DMS 273 treated with DMSO at 0.1 percent for 48 hours (cell line): Measurements from ENCODE around the gene UBE2E3.
A peak's percentile ranks its signal among the peaks of the same experiment; 100 is the strongest.
"Not testable (repeated sequence)": the region's sequence is repeated elsewhere in the genome, so short reads cannot be mapped to it uniquely, and the experiment has no call there.

Experiments used
- DNase-seq: peaks from one replicate; lab custom pipeline; 2025; lab: John Stamatoyannopoulos, UW

Gene UBE2E3

DNA sequence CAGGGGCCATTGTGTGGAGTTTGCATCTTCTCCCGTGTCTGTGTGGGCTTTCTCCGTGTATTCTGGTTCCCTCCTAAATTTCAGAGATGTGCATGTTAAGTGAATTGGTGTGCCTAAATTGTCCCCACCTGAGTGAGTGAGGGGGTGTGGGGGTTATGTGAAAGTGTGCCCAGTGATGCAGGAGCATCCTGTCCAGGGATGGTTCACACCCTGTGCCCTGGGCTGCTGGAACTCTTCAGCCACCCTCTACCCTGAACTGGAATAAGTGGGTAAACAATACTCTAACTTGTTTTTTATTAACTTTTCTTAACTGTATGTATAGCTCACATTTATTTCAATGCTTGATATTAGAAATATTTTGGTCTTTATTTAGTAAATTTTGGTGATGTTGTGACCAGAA, 56.0 kb downstream of the UBE2E3 start:
- no peak for DNase-seq

DNA sequence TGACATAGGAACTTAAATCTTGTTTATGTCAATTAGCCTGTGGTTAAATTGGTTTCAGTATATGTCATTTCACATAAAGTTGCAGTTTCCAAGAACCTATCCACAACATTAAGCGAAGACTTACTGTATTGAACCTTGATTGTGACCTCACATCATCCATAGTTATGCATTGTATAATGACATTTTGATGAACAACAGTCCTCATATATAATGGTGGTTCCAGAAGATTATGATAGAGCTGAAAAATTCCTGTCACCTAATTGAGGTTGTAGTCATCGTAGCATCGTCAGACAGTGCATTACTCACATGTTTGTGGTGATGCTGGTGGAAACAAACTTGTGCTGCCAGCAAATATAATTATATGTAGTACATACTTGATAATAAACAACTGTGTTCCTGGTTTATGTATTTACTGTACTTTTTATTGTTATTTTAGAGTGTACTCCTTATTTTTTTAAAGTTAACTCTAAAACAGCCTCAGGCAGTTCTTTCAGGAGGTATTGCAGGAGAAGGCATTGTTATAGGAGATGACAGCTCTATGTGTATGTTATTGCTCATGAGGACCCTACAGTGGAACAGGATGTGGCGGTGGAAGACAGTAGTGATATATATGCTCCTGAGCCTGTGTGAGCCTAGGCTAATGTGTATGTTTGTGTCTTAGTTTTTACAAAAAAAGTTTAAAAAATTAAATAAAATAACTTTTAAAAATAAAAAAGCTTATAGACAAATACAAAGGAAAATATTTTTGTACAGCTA, 56.6 kb downstream of the UBE2E3 start:
- DNase-seq, result no peak

DNA sequence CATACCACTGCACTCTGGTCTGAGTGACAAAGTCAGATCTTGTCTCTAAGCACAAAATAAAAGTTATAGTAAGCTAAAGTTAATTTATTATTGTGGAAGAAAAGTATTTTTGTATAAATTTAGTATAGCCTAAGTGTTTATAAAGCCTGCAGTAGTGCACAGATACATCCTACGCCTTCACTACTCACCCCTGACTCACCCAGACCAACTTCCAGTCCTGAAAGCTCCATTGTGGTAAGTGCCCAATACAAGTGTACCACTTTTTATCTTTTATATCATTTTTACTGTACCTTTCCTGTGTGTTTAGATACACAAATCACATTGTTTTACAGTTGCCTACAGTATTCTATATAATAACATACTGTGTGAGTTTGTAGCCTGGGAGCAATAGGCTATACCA, 57.5 kb downstream of the UBE2E3 start:
- DNase-seq, result no peak

DNA sequence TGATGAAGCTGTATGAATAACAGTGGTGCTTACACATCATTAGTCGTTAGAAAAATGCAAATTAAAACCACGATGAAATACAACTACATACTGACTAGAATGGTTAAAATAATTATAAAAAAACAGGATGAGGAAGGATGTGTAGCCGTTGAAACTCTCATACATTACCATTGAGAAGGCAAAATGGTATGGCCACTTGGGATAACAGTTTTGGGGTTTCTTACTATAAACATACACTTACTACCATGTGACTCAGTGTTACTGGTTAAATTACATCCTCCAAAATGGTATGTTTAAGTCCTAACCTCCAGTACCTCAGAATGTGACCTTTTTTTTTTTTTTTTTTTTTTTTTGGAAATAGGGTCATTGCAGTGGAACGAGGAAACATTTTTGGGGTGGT, 58.4 kb downstream of the UBE2E3 start:
- DNase-seq, result no peak

DNA sequence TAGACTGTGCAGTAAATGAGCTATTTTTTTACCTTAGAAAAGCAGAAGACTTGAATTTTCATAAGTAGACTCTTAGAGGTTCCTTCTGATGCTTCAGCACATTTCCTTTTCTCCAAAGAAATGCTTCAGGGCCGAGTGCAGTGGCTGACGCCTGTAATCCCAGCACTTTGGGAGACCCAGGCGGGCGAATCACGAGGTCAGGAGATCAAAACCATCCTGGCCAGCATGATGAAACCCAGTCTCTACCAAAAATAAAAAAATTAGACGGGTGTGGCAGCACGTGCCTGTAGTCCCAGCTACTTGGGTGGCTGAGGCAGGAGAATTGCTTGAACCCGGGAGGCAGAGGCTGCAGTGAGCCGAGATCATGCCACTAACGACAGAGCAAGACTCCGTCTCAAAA, 60.4 kb downstream of the UBE2E3 start:
- not testable (repeated sequence) for DNase-seq

DNA sequence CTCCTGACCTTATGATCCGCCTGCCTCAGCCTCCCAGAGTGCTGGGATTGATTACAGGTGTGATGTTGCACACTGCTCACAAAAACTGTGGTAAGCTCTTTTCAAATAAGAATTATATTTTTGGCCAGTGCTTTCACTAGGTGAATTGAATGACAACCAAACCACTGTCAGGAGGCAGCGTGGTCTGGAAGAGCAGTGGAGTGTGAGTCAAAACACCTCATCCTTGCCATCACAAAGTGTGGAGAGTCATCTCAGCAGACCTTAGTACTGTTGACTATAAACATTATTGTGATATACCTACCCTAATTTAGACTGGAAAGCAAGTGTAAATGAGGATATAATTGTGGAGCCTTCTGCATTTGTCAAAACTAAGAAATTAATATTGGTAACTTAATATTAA, 61.3 kb downstream of the UBE2E3 start:
- DNase-seq, result no peak

DNA sequence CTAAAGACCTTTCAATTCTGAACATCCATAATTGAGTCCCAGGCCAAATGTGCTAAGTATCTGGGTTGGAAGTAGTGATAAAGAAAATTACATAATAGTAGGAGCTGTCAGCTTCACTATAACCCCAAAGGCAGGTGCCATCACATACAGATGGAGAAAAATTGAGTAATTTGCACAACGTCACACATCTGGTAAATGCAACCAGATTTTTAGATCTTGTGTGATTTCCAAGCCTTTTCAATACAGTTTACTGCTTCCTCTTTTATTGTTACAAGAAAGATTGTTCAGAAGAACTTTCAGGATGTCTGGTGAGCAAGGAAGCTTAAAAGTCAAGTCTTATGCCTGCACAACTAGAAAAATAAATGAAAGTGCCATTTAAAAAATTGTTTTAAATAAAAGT, 62.3 kb downstream of the UBE2E3 start:
- no peak for DNase-seq

DNA sequence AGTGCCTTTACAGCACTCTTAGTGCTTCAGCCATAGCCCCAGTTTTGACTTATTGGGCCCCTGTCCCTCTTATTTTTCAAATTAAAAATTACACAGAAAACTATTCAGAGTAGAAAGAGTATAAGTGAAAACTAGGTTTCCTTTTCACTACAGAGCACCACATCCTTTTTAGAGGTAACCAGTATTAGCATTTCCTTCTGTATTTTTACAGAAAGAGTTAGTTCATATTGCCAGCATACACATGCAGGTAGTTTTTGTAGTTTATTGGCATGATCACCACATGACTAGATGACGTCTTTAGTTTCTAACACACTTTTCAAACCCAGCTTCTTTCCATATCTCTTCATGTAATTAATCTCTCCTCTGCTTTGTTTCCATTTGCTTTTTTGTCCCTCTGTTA, 66.4 kb downstream of the UBE2E3 start:
- DNase-seq, result no peak

DNA sequence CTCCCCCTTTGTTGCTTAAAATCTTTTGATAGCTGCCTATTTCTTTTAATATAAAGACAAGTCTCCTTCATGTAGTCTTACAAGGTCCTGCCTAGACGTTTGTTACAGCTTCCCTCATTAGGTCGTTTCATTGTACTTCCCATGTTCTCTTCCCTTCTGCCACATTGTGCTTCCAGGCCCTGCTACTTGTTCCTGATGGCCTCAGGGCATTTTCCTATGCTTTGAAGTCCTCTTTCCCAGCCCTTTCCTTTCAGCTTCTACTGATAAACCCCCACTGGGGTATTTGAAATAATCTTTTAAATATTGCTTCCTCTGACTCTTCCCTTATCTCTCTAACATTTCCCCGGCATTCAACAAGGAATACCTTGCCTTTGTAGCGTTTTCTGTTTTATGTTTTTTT, 67.4 kb downstream of the UBE2E3 start:
- no peak for DNase-seq

DNA sequence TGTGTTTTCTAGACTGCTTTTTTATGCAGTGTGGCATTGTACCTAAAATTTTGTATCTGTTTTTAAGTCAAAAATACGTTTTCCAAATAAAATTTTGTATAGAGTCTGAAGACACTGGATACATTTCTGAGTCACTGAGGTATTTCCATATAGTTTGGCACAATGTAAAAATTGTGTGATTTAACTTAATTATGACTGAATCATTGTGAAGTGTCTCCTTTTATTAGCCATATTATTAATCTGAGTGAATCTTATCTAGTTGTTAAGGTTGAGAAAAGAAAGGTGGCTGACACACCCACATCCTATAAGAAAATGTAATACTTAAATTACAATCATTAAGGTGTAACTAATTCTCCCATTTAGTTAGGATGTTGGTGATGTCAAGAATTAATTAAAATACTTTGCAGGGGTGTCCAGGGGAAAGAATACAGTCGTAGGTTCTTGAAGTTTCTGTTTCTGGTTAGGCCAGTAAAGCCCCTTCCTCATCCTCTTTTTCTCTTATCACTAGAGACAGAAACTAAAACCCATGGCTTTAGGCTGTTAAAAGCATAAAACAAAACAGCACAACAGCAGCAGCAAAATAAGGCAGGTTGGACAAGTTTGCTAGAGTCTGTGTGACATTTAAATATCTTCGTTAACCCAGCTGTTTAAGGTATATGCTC, 71.6 kb downstream of the UBE2E3 start:
- DNase-seq, result no peak

DNA sequence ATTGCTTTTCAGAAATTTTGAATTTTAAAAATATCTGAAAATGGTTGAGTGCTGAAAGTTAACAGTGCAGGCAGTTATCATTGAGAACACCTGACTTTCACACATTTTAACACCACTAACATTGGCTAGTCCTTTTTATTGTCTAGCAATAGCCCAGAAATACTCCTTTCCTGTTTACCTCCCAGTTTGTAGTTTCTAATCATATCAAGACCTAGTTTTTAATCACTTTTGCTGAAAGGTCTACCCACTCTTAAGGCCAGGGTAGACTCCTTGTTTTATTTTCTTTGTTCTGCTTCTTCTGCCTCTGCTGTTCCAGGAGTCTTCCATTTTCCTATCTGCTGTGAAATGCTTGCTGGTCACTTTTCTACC, 72.1 kb downstream of the UBE2E3 start:
- no peak for DNase-seq

DNA sequence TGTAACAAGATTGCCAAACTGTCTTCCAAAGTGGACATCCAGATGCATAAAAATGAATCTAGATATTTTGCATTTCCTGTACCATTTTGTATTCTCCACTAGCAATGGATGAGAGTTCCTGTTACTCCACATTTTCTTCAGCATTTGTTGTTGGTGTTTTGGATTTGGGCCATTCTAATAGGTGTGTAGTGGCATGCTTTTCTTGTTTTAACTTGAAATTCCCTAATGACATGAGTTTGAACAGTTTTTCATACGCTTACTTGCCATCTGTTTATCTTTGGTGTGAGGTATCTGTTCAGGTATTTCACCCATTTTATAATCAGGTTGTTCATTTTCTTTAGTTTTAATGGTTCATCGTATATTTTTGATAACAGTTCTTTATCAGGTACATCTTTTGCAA, 73.9 kb downstream of the UBE2E3 start:
- DNase-seq, result no peak

DNA sequence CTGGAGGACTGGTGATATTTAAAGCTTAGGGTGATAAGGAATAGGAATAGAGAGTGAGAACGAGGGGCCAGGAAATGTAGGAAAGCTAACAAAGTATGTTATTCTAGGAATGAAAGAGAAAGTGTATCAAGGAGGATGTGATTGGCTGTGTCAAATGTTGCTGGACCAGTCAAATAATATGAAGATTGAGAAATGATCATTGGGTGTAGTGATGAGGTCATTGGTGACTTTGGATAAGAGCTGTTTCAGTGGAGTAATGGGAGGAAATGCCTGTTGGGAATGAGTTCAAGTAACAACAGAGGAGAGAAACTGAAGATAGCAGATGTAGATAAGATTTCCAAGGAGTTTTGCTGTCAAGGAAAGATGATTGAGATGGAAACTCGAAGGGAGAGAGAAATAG, 74.4 kb downstream of the UBE2E3 start:
- no peak for DNase-seq

DNA sequence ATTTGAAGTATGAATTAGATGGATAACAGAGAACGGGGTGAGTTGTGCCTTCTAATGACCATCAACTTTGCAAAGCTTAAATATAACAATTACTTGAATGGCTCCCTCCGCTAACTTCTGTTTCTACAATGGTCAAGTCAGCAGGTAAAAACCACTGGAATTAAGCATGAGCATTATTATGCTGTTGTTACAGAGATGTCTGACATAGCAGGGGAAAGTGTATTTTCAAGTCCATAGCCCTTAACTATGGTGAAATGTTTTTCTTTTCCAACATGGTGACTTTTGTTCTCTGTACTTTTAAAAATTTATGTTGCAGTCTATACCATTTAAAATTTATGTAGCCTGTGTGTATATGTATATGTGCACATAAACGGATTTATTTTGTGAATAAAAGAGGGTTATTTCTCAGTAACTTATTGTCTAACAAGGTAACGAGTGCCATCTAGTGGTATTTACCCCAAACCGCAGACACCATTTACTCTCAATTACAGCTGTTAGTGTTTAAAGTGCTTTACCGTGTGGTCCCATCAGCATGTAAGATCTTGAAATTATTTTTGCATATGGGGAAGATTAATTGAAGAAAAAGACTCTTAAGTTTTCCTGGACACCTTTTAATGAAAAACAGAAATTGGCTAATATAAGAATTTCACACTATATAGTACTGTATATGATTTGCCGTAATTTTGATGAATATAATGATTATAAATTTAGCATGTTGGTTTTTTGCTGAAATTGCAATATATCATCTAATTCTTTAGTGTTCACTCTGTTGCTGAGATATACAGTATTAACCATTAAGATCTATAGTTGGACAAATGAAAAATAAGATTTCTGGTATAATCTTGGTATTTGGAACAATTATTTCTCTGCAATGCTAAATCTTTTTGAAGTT, 78.2 kb downstream of the UBE2E3 start:
- DNase-seq, result no peak

DNA sequence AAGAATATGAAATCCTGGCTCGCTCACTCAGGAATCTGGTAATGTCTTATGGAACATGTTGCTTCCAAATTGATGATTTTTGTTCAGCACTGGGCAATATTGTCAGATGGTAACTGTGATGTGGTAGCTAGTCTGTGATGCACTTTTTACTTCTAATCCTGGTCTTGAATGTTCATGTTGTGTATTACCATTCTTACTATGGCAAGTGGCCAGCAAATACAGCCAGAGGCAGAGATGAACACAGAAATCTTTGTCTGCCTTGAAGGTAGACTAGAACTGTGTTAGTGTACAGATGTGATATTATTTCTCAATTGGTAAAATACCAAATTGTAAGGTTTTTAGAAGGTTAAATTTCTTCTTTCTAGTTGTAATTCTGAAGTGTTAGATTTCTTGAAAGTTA, 83.3 kb downstream of the UBE2E3 start:
- DNase-seq, result no peak

DNA sequence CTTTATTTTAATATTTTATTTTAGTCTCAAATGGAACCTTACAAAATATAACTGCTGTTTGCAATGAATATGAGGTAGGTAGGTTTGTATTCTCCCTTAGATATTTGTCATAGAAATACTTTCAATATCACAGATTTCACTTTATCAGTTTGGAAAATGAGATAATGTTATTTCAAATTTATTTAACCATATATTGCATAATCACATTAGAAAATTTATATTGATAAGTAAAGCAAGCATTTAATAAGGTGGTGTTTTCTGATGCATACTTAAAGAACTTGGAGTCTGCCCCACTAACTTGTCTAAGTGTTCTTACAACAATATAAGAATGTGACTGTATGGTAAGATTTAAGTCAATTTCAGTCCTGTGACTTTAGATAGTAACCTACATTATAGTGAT, 85.1 kb downstream of the UBE2E3 start:
- DNase-seq, result no peak

DNA sequence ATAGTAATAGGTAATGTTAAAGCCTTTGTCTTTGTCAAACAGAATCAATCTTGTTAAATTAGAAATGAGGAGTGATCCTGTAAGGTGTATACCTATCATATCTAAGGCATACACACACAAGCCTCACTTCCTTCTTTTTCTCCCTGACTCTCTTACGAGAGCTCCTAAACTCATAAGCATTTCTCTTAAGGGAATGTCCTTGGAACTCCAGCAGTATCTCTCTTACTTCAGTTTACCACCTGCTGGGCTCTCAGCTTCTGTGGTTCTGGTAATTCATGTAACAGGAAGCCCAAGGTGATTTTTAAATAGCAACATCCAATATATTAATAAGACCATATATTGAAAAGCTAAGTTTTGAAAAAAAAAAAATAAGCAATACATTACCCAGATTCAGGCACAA, 85.9 kb downstream of the UBE2E3 start:
- no peak for DNase-seq

DNA sequence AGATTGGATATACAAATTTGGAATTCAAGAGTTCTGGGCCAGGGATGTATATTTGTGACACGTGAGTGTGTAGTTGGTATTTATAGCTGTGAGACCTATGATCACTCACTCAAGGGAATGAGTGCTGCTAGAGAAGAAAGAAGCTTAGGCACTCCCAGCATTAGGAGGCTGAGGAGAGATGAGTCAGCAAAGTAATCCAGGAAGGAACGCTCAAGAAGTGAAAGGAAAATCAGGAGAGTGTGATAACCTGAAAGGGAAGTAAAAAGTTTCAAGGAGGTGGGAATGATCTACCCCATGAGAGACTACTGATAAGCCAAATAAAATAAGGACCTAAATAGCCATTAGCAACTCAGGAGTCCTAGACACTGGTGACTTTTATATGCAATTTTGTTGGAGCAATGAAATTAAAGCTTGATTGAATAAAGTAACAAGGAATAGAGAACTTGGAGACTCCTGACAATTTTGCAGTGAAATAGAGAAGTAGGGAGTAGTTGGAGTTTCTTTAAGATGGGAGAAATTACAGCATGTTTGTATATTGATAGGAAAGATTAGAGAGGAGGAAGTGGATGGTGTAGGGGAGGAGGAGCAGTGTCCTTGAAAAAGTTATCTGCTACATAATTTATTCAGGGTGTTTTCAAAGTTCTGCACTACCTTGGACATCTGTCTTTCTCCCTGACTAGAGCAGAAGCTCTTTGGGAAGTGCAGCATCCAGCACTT, 89.9 kb downstream of the UBE2E3 start:
- no peak for DNase-seq

DNA sequence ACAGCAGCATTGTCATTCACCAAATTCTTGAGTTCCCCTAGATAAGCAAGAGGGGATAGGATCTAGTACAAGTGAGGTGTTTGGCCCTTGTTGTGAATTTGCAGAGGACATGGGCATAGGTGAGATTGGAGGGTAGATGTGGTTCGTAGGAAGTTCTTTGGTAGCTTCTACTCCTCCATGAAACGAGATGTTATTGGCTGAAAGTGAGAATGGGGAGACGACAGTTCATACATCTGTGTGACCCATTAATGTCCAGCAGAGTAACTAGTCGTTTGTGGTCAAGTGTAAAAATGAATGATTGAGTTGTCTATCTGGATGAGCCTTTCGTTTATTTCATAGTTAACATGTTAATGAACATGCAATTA, 90.4 kb downstream of the UBE2E3 start:
- DNase-seq, result no peak

DNA sequence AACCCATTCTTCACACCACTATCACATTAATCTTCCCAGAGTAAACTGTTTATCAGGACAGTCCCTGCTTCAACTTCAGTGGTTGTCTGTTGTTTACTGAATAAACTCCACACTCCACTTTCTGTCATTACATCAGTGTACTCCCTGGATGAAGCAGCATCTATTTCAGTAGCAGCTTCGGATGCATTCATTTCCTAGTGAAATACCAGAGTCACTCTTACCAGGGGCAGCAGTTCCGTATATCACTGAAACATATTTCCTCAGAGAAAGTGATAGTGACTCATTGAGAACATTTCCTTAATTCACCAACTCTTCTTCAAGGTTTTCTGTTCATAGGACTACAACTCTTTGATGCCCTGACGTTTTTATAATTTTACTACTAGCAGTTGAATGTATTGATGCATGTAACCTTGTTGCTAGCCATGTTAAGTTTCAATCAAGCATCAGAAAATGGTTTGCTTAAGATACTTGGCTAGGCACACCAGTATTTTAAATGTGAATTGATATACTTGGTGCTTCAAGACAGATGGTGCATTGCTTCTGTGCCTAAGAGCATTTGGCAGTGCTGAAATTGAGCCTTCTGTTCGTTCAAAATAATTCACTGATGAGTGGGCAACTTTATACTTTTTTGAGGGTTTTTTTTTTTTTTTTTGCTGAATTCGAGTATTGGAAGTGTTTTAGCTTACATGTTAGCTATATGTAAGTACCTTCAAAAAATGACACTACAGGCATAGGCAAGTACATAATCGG, 92.3 kb downstream of the UBE2E3 start:
- DNase-seq, result peak; percentile 81

DNA sequence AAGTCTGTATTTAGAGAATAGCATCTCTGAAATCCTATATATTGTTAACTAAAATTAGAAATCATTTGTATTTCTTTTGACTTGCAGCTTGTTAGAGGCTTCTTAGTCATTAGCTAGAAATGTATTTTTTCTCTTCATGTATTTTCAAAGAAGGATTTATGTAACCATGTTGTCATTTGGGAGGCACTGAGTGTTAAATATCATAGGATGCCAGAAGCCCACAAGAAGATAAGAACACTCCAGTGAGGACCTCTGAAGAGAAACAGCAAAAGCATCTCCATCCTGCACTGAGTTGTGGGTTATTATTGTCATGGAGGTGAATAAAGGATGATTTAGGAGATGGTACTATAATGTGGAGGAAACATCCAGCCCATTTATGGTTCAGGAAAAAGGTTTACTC, 93.5 kb downstream of the UBE2E3 start:
- no peak for DNase-seq

DNA sequence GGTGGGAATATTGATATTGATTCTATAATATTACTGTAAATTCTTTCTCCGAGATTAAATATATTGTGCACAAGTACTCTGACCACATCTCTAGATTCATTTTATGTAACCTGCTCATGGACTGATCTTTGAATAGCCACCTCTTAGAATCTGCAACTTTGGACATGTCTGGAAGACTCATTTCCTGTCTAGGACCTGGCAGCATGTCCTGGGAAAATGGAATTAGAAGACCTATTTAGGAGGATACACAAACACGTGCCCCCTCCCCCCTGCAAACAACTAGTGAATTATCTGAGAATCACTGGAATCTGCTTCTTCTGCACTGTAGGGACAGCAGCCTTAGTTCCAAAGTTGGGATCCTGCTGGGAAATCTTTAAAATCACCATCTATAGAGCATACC, 94.1 kb downstream of the UBE2E3 start:
- no peak for DNase-seq
